ENCODE results near the gene ADAM12. TPM values are rescaled to one million over a fixed set of nuclear protein-coding genes. Genes with fewer than 3 reads are reported as not detected.

Gene ADAM12
- total RNA-seq, 1 experiment from 2014 or later, result not detected

DNA sequence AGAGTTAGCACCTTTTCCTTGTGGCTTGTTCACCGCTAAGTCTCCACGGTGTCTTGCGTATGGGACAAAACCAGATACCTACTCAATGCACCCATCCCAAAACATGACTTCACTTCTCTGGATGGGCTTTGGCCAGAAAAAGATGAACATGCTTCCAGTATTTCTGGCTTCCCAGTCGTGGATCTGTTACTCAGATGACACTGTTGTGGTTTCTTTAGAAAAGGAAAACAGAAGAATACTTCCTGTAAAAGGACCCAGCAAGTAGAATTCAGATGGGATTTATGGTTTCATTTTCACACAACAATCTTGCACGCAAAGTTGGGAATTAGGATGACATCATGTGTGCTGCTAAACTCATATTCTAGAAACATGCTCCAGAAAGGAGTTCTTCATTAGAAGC, 216.7 kb downstream of the ADAM12 start:
- H3K9me2 ChIP-seq (ENCODE audit: insufficient read depth), result no peaks in the 10 kb centered on the region
- no peak for ATAC-seq
- H3K27me3 ChIP-seq (ENCODE audit: insufficient read depth, low read length), result peaks cover 52% of the 10 kb centered on the region
- no peaks in the 10 kb centered on the region for H3K79me2 ChIP-seq (ENCODE audit: insufficient read depth, low read length)
- H2AFZ ChIP-seq (ENCODE audit: low read depth, low read length, poor library complexity, severe bottlenecking), result no peak overlapping the region
- no peaks in the 10 kb centered on the region for H3K4me1 ChIP-seq (ENCODE audit: control insufficient read depth in 1 of 2, insufficient read depth in 2 of 2, low read length in 2 of 2)
- ChIA-PET RAD21 (ENCODE audit: low non-redundant PET in 1 of 2, low total read pairs in 2 of 2, uncharacterized antibody in 2 of 2, unreplicated experiment in 2 of 2) (no interaction called here), CTCF (no interaction called here), POLR2A (no interaction called here)
- no peak for DNase-seq (ENCODE audit: low read depth, low spot score)
- TF ChIP-seq, protein P1, sequence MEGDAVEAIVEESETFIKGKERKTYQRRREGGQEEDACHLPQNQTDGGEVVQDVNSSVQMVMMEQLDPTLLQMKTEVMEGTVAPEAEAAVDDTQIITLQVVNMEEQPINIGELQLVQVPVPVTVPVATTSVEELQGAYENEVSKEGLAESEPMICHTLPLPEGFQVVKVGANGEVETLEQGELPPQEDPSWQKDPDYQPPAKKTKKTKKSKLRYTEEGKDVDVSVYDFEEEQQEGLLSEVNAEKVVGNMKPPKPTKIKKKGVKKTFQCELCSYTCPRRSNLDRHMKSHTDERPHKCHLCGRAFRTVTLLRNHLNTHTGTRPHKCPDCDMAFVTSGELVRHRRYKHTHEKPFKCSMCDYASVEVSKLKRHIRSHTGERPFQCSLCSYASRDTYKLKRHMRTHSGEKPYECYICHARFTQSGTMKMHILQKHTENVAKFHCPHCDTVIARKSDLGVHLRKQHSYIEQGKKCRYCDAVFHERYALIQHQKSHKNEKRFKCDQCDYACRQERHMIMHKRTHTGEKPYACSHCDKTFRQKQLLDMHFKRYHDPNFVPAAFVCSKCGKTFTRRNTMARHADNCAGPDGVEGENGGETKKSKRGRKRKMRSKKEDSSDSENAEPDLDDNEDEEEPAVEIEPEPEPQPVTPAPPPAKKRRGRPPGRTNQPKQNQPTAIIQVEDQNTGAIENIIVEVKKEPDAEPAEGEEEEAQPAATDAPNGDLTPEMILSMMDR (IDR thresholded peaks at IDR 0.05 in 2 of 3, conservative IDR thresholded peaks at IDR 0.05 in 1 of 3; ENCODE audit: borderline replicate concordance in 1 of 3, insufficient read depth in 1 of 3, low read depth in 2 of 3, low read length in 2 of 3), result no peak
- H3K4me2 ChIP-seq (ENCODE audit: low read length), result no peak overlapping the region
- H4K20me1 ChIP-seq (ENCODE audit: insufficient read depth), result no peaks in the 10 kb centered on the region
- H3K27ac ChIP-seq (ENCODE audit: low read depth, low read length), result no peak overlapping the region
- H3K9ac ChIP-seq (ENCODE audit: low read length), result no peak overlapping the region
- no TSS peak for BruUV-seq (replicated peaks)
- H3K36me3 ChIP-seq (ENCODE audit: control insufficient read depth in 1 of 2, insufficient read depth in 2 of 2, low read length in 2 of 2), result no peaks in the 10 kb centered on the region
- no peaks in the 10 kb centered on the region for H3K9me3 ChIP-seq (ENCODE audit: control insufficient read depth in 1 of 2, insufficient read depth in 1 of 2, low read depth in 1 of 2, low read length in 2 of 2)
- no peak overlapping the region for H3K4me3 ChIP-seq (replicated peaks in 1 of 2; ENCODE audit: low read depth in 1 of 2, low read length in 2 of 2)
- intact Hi-C loops (cut with micrococcal nuclease), result no loop called here

DNA sequence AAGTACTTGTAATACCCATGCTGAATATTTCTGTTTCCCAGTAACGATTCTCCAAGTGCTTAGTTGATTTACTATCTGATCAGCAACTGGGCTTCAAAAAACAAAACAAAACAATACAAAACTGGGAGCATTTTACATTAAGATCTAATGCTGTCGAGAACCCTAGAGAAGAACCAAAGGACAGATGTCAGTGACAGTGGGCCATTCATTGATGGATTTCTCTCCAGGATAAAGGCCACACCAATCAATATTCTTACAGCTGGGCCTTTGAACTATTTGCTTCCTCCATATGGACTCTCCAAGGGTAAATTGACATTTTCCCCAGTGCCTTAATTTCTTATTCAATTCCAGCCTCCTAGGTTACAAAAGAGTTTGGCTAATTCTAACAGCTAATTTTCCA, 217.5 kb downstream of the ADAM12 start:
- ATAC-seq (no peak), DNase-seq (ENCODE audit: low read depth, low spot score) (no peak)
- ChIA-PET RAD21 (ENCODE audit: low non-redundant PET in 1 of 2, low total read pairs in 2 of 2, uncharacterized antibody in 2 of 2, unreplicated experiment in 2 of 2) (no interaction called here), CTCF (no interaction called here), POLR2A (no interaction called here)
- Histone ChIP-seq H3K36me3 (ENCODE audit: control insufficient read depth in 1 of 2, insufficient read depth in 2 of 2, low read length in 2 of 2) (no peaks in the 10 kb centered on the region), H3K27me3 (ENCODE audit: insufficient read depth, low read length) (peaks cover 57% of the 10 kb centered on the region), H3K9me3 (ENCODE audit: control insufficient read depth in 1 of 2, insufficient read depth in 1 of 2, low read depth in 1 of 2, low read length in 2 of 2) (no peaks in the 10 kb centered on the region), H3K4me3 (replicated peaks in 1 of 2; ENCODE audit: low read depth in 1 of 2, low read length in 2 of 2) (no peak overlapping the region), H4K20me1 (ENCODE audit: insufficient read depth) (no peaks in the 10 kb centered on the region), H3K4me1 (ENCODE audit: control insufficient read depth in 1 of 2, insufficient read depth in 2 of 2, low read length in 2 of 2) (no peaks in the 10 kb centered on the region), H3K9me2 (ENCODE audit: insufficient read depth) (no peaks in the 10 kb centered on the region), H3K79me2 (ENCODE audit: insufficient read depth, low read length) (no peaks in the 10 kb centered on the region), H3K4me2 (ENCODE audit: low read length) (no peak overlapping the region), H3K9ac (ENCODE audit: low read length) (no peak overlapping the region), H2AFZ (ENCODE audit: low read depth, low read length, poor library complexity, severe bottlenecking) (no peak overlapping the region), H3K27ac (ENCODE audit: low read depth, low read length) (no peak overlapping the region)
- intact Hi-C loops (cut with micrococcal nuclease), result no loop called here
- BruUV-seq (replicated peaks), result no TSS peak
- no peak for TF ChIP-seq ZNF274 (IDR thresholded peaks at IDR 0.05; ENCODE audit: low read depth, low read length)
